Stimulated activated CD4-positive, alpha-beta T cell treated with anti-CD3 and anti-CD28 coated beads, Interleukin-1b, Interleukin-23, amount 100 ng/mL, for 1 hour (primary cell): ENCODE measurements around the gene ATRX.
"Not testable (repeated sequence)": the region's sequence is repeated elsewhere in the genome, so short reads cannot be mapped to it uniquely, and the experiment has no call there.

Experiments used
- DNase-seq, 2 donors: peaks; one replicate each; pipeline ENCODE4 v3.0.0-alpha.2; 2020; ENCODE audit warnings: low read depth in 2 of 2

The ATRX gene

DNA sequence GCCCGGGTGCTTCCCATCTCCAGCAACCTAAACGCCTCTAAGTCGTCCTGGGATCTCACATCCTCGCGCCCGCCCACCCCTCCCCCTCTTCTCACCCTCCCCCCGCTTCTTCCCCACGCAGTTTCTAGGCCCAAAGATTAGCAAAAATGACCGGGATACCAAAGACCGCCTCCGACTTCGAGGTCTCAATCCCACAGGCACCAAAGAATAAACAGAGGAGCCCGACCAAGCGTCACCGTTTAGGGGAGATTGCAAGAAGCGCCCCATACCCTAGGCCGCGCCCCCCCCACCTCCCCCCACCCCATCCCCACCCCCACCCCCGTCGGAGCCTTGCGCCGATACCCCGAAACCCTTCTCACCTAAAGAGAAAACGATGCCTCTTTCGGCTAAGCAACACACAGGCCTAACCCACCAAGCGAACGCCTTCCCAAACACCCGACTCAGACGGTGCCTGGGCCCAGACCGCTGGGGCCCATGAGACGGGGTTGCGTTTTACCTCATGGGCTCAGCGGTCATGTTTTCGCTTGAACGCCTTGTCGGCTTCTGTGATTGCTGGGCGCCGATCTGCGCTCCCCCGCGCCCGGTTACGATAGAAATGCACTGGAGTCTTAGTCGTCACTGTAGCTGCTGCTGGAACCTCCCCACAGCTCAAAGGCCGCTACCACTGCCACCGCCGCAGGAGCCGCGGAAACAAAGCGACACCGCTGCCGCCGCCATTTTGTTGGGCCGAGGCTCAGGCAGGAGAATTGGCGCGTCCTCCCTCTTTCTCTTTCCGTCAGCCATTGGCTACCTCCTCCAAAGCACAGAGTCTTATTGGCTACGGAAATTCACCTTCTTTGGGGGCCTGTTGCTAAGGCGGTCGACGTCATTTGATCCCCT is at the start of gene ATRX:
TSS of gene ATRX (minus strand) at position 731 of the 879 bp plus-strand sequence. CDS start at position 516, 215 bp downstream.
- peak; percentile 25 to 27 for DNase-seq

DNA sequence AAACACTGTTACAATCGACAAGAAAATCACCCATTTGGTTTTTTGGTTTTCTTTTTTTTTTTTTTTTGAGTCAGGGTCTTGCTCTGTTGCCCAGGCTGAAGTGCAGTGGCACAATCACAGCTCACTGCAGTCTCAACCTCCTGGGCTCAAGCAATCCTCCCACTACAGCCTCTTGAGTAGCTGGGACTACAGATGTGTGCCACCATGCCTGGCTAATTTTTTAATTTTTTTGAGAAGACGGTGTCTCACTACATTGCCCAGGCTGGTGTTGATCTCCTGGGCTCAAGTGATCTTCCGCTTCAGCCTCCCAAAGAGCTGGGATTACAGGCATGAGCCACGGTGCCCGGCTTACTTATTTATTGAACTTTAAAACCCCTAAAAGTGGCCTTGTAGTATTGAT is 45.5 kb upstream of the ATRX start:
- not testable (repeated sequence) for DNase-seq

DNA sequence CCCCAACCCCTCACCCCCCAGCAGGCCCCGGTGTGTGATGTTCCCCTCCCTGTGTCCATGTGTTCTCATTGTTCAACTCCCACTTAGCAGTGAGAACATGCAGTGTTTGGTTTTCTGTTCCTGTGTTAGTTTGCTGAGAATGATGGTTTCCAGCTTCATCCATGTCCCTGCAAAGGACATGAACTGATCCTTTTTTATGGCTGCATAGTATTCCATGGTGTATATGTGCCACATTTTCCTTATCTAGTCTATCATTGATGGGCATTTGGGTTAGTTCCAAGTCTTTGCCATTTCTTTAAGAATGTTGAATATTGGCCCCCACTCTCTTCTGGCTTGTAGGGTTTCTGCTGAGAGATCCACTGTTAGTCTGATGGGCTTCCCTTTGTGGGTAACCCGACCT is 36.0 kb upstream of the ATRX start:
- DNase-seq, result not testable (repeated sequence)

- DNase-seq, result no peak
These were observed 34.2 kb upstream of the ATRX start for GRCh38 chrX:77820091-77820727.

- DNase-seq, result no peak
These were observed 28.2 kb upstream of the ATRX start for GRCh38 chrX:77814210-77814609.

GRCh38 chrX:77802201-77802600 is 16.2 kb upstream of the ATRX start:
- no peak for DNase-seq

- DNase-seq, result no peak
These were observed 9.1 kb upstream of the ATRX start for GRCh38 chrX:77795124-77795523.

DNA sequence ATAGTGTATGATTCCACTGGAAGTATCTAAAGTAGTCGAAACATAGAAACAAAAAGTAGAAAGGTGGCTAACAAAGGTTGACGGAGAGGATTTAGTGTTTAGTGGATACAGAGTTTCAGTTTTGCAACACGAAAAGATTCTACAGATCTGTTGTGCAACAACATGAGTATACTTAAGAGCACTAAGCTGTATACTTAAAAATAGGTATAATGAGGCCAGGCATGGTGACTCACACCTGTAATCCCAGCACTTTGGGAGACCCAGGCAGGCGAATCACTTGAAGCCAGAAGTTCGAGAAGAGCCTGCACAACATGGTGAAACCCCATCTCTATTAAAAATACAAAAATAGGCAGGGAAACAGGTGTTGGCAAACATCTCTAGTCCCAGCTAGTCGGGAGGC is 7.9 kb upstream of the ATRX start:
- DNase-seq, result no peak

- no peak for DNase-seq
These were observed 2.0 kb upstream of the ATRX start for GRCh38 chrX:77788050-77788449.

DNA sequence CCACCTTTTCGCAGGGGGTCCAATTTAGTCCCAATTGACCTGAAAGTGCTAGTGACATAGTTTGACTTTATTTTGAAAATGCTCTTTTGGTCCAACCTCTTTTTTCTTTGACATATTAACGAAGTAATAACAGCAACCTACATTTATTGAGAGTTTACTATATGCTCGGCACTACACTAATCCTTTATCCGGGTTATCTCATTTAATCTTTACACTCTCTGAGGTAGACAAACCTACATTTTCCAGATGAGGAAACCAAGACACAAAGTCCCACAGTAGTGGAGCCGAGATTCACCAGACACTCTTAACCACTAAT is 307 bp upstream of the ATRX start:
- no peak for DNase-seq

DNA sequence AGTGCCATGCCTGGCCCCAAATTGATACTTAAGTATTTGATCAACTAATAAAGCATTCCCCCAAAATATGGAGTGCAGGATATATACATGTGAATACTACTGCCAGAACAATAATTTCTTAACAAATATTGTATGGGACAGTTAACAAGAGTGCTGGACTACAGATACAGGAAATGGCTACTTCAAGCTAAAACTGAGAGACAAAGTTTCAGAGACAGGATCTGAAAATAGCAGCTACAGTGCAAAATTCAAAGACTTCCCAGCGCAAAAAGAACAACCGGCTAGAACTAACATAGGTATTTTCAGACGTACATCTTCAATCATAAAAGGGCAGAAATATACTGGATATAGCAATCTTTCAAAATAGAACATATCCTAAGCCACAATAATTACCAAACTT is 6.3 kb downstream of the ATRX start:
- DNase-seq, result no peak

DNA sequence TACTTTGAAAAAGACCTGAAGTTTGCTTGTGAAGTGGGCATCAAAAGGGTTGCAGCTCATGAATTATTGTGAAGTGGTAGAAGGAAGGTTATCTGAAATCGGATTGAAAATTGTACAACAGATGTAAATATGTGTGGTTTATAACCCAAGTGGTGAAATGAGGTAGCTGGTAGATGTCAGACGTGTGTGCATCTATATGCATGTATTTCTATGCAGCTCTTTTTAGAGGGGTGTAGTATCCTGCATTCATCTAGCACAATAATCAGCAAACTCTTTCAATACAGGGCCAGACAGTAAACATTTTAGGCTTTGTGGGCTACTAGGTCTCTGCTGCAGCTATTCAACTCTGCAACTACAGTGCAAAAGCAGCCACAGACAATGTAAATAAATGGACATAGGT is 9.4 kb downstream of the ATRX start:
- DNase-seq, result no peak

DNA sequence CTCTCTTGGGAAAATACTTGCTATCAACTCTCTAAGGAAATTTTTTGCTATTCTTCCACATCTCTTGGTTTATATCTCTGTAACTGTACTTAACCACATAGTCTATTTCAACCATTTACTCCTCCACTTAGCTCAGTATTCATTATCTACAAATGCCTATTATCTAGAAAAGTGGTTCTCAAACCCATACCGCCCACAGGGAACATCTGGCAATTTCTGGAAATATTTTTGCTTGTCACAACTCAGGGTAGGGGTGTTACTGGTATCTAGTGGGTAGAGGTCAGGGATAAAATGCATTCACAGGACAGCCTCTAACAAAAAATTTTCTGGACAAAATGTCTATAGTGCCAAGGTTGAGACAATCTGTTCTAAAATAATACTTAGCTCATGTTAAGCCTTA is 14.4 kb downstream of the ATRX start:
- DNase-seq, result no peak

- DNase-seq, result no peak
These were observed 17.2 kb downstream of the ATRX start for GRCh38 chrX:77768787-77769186.

GRCh38 chrX:77766212-77766611 is 19.8 kb downstream of the ATRX start:
- DNase-seq, result not testable (repeated sequence)

DNA sequence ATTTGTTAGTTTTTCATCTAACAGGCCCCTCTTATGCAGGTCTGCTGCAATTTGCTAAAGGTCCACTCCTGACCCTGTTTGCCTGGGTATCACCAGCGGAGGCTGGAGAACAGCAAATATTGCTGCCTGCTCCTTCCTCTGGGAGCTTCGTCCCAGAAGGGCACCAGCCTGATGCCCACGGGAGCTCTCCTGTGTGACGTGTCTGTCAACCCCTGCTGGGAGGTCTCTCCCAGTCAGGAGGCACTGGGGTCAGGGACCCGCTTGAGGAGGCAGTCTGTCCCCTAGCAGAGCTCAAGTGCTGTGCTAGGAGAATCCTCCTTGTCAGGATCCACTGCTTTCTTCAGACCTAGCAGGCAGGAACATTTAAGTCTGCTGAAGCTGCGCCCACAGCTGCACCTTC is 30.5 kb downstream of the ATRX start:
- no peak for DNase-seq

GRCh38 chrX:77753942-77754341 is 32.1 kb downstream of the ATRX start:
- DNase-seq, result not testable (repeated sequence)

DNA sequence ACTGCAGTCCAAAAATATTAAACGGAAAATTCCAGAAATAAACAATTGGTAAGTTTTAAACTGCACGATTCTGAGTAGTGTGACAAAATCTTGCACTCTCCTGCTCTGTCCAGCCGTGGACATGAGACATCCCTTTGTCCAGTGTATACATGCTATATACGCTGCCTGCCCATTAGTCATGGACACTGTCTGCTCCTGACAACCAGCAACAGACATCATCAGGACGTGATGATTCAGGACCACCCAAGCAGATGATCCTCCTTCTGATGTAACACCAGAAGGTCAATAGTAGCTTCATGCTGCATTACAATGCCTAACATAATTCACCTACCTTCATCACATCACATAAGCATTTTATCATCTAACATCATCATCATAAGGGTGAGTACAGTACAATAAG is 36.3 kb downstream of the ATRX start:
- no peak for DNase-seq

DNA sequence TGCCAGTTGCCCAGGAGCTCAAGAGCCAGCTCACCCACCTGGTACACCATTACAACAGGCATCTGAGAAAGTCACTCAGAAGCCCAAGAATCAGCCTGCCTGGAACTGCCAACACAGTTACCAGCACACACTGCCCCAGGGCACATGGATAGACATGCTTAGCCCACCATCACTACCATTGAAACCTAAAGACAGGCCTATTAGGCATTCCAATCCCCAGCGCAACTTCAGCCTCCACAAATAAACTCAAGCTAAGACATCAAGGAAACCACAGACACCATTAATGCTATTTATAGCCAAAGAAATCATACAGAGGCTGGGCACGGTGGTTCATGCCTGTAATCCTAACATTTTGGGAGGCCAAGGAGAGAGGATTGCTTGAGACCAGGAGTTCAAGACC is 42.3 kb downstream of the ATRX start:
- no peak for DNase-seq

GRCh38 chrX:77742788-77743476 is 43.1 kb downstream of the ATRX start:
- no peak for DNase-seq

DNA sequence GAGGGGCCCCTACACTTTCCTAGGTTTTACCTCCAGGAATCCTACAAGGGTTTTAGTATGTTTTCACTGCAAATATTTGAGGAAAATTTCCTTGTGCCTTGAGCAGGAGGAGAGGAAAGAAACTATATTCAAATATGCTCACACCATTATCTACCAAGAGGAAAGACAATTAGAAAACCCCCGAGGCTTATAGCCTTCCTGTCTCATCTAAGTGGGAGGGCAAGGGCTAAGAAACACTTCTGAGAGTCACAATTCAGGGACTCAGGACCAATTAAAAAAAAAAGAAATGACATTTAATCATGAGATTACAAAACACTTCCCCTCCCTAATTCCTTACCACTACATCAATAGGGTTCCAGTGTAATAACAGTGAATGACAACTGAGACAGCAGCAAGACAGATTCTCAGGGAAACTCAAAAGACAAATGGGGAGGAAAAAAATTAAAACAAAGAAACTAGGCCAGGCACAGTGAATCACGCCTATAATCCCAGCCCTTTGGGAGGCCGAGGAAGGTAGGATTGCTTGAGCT is 45.6 kb downstream of the ATRX start:
- no peak for DNase-seq

DNA sequence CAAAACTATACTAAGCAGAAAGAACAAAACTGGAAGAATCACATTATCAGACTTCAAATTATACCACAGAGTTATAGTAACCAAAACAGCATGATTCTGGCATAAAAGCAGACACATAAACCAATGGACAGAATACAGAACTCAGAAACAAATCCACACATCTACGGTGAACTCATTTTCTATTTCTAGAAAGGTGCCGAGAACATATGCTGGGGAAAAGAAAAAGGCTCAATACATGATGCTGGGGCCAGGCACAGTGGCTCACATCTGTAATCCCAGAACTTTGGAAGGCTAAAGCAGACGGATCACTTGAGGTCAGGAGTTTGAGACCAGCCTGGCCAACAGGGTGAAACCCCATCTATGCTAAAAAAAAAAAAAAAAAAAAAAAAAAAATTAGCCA is 52.7 kb downstream of the ATRX start:
- DNase-seq, result no peak
